VCaP (cell line): ENCODE results near the gene SMAD5.
A peak's percentile ranks its signal among the peaks of the same experiment; 100 is the strongest.

Experiments
- H3K27ac ChIP-seq: fragments of 450-650 bp; 2 replicates; pipeline ENCODE4 v1.5.1; 2017
- CTCF ChIP-seq: fragments of 450-650 bp; conservative IDR thresholded peaks from 2 replicates; pipeline ENCODE4 v1.5.1; 2017; ENCODE audit warnings: mild to moderate bottlenecking, moderate library complexity

SMAD5 gene

GRCh38 chr5:136210259-136210658, 77.6 kb downstream of the SMAD5 start:
- TF ChIP-seq CTCF = no peak
- H3K27ac ChIP-seq = no peak overlapping the region

GRCh38 chr5:136211282-136212040, 78.8 kb downstream of the SMAD5 start:
- no peak overlapping the region for H3K27ac ChIP-seq
- TF ChIP-seq CTCF = no peak

DNA sequence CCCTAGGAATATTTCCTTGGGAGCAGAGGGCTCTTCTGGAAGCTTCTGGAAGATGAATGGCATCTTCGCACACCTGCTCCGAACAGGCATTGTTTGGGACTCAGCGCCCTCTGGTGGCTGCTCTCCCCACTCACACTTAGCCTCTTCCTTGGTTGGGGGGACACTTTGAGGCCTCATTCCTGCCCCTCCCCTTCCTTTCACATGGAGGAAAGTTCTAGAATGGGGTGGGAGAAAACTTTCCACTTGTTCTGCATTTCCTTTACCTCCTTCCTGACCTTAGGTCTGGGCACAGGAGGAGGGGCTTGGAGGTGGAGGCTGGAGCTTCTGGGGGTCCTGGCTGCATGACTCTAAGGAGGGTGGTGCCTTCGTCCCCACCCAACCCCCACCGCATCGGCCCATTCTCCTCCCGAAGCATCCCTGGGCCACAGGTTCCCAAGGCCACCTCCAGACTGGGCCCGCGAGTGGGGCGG, 79.6 kb downstream of the SMAD5 start:
- H3K27ac ChIP-seq = no peak overlapping the region; the same call in 1 of the 2 replicates
- peak; percentile 88 for TF ChIP-seq CTCF

- no peak overlapping the region for H3K27ac ChIP-seq
- TF ChIP-seq CTCF = no peak
Observed at GRCh38 chr5:136213919-136214493, 81.4 kb downstream of the SMAD5 start.

GRCh38 chr5:136215812-136216211, 83.2 kb downstream of the SMAD5 start:
- H3K27ac ChIP-seq = no peak overlapping the region
- TF ChIP-seq CTCF = no peak

- no peak for TF ChIP-seq CTCF
- no peak overlapping the region for H3K27ac ChIP-seq
Observed at GRCh38 chr5:136216230-136216629, 83.6 kb downstream of the SMAD5 start.

GRCh38 chr5:136221340-136221739, 88.7 kb downstream of the SMAD5 start:
- no peak overlapping the region for H3K27ac ChIP-seq
- TF ChIP-seq CTCF = no peak
